T47D (cell line): ENCODE results near the gene UNC50.

Experiments used
- DNase-seq, 2 experiments: peaks; one replicate each; pipeline versions ENCODE4 v3.0.0 to v3.0.0-alpha.2; 2011 to 2012; ENCODE audit warnings: low read depth in 1 of 2, low spot score in 1 of 2
- JUND ChIP-seq: IDR thresholded peaks from 2 replicates; pipeline ENCODE4 v1.6.1; 2012; ENCODE audit warnings: low read depth
- in situ Hi-C: cut with HindIII; loops from 2 replicates; pipeline ENCODE4 v1.10.0; 2016; ENCODE audit warnings: low sequenced_read_pairs, low pct_unique_long_range_greater_than_20kb

The UNC50 gene, protein sequence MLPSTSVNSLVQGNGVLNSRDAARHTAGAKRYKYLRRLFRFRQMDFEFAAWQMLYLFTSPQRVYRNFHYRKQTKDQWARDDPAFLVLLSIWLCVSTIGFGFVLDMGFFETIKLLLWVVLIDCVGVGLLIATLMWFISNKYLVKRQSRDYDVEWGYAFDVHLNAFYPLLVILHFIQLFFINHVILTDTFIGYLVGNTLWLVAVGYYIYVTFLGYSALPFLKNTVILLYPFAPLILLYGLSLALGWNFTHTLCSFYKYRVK

DNA sequence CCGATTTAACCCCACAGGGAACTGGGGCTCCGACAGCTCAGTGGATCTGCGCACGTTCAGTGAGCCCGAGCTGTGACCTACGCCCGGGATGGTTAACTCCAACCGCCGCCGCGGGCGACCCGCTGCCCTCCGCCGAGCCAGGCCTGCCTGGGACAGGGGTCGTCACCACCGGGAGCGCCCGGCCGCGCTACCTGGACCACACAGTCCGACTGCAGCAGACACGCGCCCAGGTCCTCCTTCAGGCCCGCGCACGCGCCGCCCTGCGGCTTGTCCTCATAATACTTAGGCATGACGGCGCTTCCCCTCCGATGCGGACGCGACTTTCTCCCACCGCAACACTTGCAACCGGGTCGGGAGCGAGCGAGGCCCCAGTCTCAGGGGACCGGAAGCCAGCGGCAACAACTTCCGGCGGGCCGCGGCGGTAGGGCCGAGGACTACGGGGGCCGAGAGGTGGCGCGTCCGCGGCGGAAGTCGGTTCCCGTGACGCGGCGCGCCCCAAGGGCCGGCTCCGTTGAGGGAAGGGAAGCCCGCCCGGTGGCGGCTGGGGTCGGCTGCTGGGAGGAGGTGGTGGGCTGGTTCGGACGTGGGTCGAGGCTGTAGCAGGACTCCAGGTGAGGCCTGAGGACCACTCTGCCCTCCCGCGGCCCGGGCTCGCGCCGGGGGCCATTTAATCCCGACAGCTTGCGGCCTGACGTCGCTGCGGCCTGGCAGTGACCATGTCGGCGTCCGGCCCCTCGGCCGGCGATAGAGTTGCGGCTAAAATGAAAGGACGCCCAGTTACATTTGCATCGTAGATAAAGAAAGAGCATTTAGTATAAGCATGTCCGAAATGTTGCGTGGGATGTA lies at the start of gene UNC50, which contains the start of gene COA5:
UNC50 (plus strand) TSS at position 474 of the 846 bp plus-strand sequence. CDS start 1,171 bp downstream, outside the sequence.
COA5 (minus strand) TSS at position 397 of the 846 bp plus-strand sequence; CDS start at position 290, 107 bp downstream.
- in situ Hi-C loops: no loop called here
- no peak for TF ChIP-seq JUND
- DNase-seq: peak; percentile 87 to 91

DNA sequence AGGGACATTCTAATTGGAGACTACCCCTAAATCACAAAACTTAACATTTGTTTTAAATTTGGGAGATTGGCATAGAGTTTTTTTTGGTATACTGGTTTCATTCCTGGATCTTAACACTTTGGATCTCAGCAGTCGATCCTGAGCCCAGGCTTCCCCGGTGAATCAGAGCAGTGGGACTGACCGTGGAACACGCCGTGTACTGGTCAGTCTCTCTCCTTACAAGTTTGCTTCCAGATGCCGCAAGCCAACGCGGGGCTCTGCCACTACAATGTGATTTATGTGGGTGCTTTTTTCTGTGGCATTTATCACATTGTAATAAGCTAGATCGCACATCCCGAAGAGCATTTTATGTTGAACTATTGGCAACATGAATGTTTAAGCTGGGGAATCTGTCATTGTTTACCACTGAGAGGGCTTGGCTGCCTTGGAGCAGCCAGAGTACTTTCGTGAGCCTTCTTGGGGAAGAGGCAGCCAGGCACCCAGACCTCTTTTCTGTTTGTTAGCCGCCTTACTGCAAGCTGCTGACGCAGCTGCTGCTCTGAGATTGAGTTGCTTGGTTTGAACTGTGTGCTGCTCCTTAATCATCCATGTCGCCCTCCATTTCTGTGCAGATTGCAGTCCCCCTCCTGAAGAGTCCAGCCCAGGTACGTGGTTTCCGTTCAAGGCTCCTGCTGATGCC lies 49.4 kb upstream of the UNC50 start:
- no peak for DNase-seq
- TF ChIP-seq JUND: no peak
- in situ Hi-C loops: no loop called here

DNA sequence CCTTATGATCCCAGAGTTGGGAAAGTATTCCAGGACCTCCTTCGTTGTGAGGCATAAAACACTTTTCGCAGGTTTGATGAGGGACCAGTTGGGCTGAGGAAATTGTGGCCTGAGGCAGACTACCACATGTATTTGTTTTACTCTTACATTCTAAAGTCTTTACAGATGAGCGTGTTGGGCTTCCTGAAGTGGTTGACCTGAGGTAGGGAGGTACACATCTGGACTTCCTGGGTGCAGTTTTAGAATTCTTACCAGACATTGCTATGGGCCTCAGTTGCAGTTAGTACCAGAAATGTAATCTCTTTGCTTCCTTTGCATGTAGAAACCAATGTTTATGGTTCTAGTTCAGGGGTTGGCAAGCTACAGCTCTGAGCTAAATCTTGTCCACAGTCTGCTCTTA lies 48.8 kb upstream of the UNC50 start:
- in situ Hi-C loops: no loop called here
- no peak for TF ChIP-seq JUND

DNA sequence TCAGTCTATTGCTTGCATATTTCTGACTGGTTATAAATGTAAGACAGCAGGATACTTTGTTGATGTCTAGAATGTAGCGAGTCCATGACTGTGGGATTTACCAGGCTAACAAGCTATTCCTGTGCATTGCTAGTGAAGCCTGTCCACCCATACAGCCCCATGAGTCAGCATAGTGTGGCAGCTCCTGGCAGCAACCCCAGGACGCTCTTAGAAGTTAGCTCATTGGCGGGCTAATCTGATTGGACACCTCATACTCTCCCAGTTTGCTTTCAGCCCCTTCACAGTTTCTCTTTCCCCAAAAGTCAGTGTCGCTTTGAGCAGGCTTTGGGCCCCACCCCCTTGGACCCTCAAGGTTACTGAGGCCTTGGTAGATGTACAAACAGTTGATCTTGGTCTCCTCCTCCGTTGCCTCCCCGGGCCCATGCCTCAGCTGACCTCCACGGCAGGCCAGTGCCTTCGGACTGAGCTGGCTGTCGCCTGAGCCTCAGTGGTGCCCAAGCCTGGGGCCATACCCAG lies 48.1 kb upstream of the UNC50 start:
- in situ Hi-C loops: no loop called here
- DNase-seq: no peak
- no peak for TF ChIP-seq JUND

More for the DNA sequence above, 48.8 kb upstream of the UNC50 start:
- no peak for DNase-seq

DNA sequence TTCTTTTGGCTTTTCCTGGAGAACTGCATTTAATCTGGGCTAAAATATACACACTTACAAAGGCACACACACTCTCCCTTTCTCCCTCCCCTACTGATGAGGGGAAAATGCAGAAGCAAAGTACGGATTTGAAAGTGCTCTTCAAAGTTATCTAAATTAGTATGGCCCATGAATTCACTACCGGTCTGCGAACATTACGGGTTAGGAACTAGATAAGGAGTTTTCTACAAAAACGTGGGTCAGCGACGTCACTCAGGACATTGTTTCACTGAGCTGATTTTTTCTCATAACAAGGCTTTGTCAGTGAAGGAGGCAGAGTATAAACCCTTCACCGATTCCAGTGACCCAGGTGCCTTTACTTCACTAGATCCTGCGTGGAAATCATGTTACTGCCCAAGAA lies 47.4 kb upstream of the UNC50 start:
- no peak for DNase-seq
- no peak for TF ChIP-seq JUND
- in situ Hi-C loops: no loop called here

DNA sequence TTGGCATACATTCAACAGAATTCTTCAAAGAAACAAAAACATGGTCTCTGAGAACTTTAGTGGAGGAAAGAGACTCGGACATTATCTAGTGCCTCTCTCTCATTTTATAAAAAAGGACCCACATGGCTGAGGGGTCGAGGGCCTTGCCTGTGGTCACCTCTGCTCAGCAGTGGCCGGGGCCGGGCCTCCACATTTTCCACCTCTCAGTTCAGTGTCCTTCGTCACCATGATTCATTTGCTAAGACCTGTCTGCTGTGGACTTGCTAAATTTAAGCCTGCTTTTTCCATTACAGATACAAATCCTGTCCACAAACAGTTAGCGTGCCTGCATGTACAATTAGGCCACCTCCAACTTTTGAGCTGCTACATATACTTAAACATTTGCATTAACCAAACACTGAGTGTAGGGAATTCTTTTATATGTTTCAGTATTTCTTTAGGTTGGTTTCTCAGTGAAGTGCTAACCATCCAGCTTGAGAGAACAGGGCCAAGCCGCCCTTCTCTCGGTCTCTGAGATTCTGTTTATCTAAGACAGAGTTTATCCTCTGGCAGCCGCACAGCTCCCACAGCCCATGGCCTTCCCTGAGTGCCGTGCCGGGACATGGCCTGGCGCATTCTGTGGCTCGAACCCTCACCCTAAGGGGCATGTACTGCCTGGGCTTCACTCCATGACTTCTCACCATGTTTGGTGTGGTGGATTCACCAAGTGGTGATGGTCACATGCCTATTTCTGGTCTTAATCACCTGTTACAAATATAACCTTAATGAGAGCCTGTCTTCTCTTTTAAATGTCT lies 46.3 kb upstream of the UNC50 start:
- TF ChIP-seq JUND: no peak
- in situ Hi-C loops: no loop called here
- DNase-seq: no peak

DNA sequence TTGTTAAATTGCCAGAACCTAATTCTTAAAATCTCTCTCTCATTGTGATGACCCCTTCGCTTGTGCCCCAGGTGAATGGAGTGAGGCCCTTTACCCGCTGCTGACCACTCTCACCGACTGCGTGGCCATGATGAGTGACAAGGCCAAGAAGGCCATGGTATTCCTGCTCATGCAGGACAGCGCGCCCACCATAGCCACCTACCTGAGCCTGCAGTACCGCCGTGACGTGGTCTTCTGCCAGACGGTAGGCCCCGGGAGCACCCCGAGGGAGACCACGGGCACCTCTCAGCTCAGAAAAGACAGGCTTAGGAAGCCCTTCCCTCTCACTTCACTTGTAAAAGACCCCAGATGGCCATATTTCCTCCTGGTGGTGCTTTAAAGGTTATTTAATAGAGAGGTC lies 45.0 kb upstream of the UNC50 start:
- no peak for TF ChIP-seq JUND
- in situ Hi-C loops: no loop called here
- DNase-seq: no peak

DNA sequence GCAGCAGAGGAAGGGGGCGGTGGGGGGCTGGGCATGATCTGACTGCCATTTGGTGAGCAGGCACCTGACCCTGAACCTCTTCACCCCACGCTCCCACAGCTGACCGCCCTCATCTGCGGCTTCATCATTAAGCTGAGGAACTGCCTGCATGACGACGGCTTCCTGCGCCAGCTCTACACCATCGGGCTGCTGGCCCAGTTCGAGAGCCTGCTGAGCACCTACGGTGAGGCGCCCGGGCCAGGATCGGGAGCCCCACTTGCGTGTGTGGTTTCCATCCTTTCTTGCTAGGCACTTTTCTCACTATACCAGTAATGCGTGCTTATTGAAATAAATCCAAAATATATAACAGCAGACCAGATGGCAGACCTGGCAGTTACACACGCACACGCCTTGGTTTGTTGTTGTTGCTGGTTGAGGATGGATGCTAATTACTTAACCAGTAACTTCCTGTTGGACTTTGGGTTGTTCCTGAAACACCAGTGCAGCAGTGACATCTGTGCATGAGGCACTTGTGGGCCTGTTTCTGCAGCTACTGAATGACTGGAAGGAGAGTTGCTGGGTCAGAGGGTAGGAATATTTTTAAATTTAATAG lies 43.8 kb upstream of the UNC50 start:
- in situ Hi-C loops: no loop called here
- no peak for TF ChIP-seq JUND
- no peak for DNase-seq

DNA sequence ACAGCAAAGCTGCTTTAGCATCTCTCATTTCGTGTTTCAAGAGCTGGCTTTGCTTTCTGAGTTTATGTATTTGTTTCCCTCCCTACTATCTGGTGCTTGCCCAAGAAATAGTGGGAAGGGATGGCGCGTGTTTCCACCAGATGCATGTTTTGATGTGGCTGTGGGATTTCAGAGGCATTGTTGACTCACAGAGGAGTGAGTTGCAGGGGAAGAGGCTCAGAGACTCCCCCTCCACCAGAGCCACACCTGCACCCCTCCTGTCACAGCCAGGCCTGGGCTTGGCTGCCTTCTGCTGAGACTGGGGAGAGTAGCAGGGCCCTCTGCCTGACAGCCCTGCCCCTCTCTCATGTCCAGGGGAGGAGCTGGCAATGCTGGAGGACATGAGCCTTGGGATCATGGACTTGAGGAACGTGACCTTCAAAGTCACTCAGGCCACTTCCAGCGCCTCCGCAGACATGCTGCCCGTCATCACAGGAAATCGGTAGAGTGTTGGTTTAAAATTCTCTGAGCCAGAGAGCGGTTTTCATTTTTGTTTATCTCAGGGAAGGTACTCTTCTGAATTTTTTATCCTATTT lies 43.0 kb upstream of the UNC50 start:
- no peak for DNase-seq
- in situ Hi-C loops: no loop called here
- no peak for TF ChIP-seq JUND

DNA sequence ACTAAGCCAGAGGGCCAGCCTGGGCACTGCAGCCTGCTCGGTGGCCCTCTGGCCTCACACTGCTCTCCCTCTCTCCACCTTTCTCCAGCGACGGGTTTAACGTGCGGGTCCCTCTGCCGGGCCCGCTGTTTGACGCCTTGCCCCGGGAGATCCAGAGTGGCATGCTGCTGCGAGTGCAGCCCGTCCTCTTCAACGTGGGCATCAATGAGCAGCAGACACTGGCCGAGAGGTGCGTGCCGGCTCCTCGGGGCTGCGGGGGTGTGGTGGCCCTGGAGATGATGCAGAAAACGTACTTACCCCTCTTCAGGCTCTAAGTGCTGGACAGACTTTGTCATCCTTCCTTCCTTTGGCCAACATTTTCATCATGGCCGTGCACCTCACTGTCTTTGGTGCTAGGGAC lies 42.4 kb upstream of the UNC50 start:
- no peak for DNase-seq
- in situ Hi-C loops: no loop called here
- TF ChIP-seq JUND: no peak

DNA sequence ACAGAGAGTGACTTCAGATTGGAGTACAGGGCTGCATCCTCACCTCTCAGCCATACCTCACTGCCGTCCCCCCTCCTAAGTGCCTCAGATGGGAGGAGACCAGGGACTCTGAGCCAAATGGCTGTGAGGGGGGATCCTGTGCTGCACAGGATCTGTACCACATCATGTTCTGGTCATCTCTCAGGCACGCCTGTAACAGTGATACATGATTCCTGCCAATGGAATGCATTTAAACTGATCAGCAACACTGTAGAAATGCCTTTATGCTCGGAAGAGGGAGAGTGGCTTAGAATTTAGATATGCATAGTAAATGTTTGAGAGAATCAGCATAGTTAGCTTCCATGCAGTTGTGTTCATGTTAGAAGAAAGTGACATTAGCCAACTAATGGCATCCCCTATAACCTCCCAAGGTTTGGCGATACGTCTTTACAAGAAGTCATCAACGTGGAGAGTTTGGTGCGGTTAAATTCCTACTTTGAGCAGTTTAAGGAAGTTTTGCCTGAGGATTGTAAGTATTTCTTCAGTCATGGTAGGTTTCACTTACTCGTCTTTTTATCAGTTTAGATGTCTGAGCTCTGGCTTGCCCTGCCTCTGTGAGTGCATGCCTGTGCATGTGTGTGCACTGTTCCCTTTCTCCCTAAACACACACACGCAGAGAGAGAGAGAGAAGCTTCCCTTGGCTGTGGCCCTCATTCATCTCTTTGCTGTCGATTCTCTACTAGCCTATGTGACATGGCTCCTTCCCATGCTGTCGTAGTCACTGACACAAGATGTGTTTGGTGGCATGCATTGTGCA lies 40.0 kb upstream of the UNC50 start:
- in situ Hi-C loops: no loop called here
- TF ChIP-seq JUND: no peak
- no peak for DNase-seq
